HEK293 (cell line): ENCODE data around the gene NTF4.

Experiments
- CTCF ChIA-PET: fragments of 350-600 bp; formaldehyde crosslinking; extraction: SDS; loops from one replicate; lab custom pipeline; 2021; ENCODE audit warnings: antibody characterized with exemption; lab: Yijun Ruan, JAX
- POLR2A ChIA-PET: fragments of 300-600 bp; formaldehyde crosslinking; extraction: SDS; loops from one replicate; lab custom pipeline; 2020; ENCODE audit warnings: antibody characterized with exemption, inconsistent platforms; lab: Yijun Ruan, JAX
- H3K27ac ChIP-seq: fragments of 200-500 bp; sonication (Bioruptor generic); 2 replicates; pipeline ENCODE4 v1.5.1; 2014; ENCODE audit warnings: low read depth, low read length, control low read depth, inconsistent platforms; ENCODE audit errors: extremely low read depth
- H3K36me3 ChIP-seq, 2 experiments: fragments of 200-500 bp in 1 of 2; sonication (Bioruptor generic) in 1 of 2; 1 replicate in 1 of 2; 2 replicates in 1 of 2; pipeline ENCODE4 v1.5.1; 2014 to 2017; ENCODE audit warnings: inconsistent platforms in 2 of 2, low read length in 2 of 2; ENCODE audit not compliant: control insufficient read depth in 2 of 2, insufficient read depth in 1 of 2
- H3K4me1 ChIP-seq: fragments of 200-500 bp; sonication (Bioruptor generic); 2 replicates; pipeline ENCODE4 v1.5.1; 2014; ENCODE audit warnings: mild to moderate bottlenecking, low read length, inconsistent platforms; ENCODE audit not compliant: control insufficient read depth, insufficient read depth
- H3K4me3 ChIP-seq: 2 replicates; pipeline ENCODE4 v1.5.1; 2011; ENCODE audit warnings: low read depth, mild to moderate bottlenecking, control low read depth, low read length, moderate library complexity
- H3K9me3 ChIP-seq: fragments of 200-500 bp; sonication (Bioruptor generic); 2 replicates; pipeline ENCODE4 v1.5.1; 2014; ENCODE audit warnings: low read depth, low read length, inconsistent platforms; ENCODE audit not compliant: control insufficient read depth, insufficient read depth
- CTCF ChIP-seq: fragments of 450-650 bp; formaldehyde crosslinking; IDR thresholded peaks from 2 replicates; pipeline ENCODE4 v1.5.1; 2016; ENCODE audit warnings: missing biosample characterization, missing genetic modification characterization
- GLIS1 ChIP-seq: fragments of 450-650 bp; formaldehyde crosslinking; IDR thresholded peaks from 2 replicates; pipeline ENCODE4 v1.5.1; 2016; ENCODE audit warnings: missing biosample characterization, missing genetic modification characterization
- KLF1 ChIP-seq: fragments of 450-650 bp; formaldehyde crosslinking; IDR thresholded peaks from 2 replicates; pipeline ENCODE4 v1.5.1; 2016; ENCODE audit warnings: missing biosample characterization, missing genetic modification characterization
- KLF8 ChIP-seq: fragments of 450-650 bp; formaldehyde crosslinking; IDR thresholded peaks from 2 replicates; pipeline ENCODE4 v1.5.1; 2016; ENCODE audit warnings: missing biosample characterization, missing genetic modification characterization
- SETDB1 ChIP-seq: IDR thresholded peaks from one replicate; pipeline ENCODE4 v1.6.1; 2017; ENCODE audit warnings: mild to moderate bottlenecking, low read length, moderate library complexity, mixed read lengths; ENCODE audit not compliant: insufficient read length
- SP2 ChIP-seq: fragments of 450-650 bp; formaldehyde crosslinking; IDR thresholded peaks from 2 replicates; pipeline ENCODE4 v1.5.1; 2016; ENCODE audit warnings: missing biosample characterization, missing genetic modification characterization
- WT1 ChIP-seq: fragments of 450-650 bp; formaldehyde crosslinking; IDR thresholded peaks from 2 replicates; pipeline ENCODE4 v1.5.1; 2016; ENCODE audit warnings: missing biosample characterization, missing genetic modification characterization
- ZBTB44 ChIP-seq: fragments of 450-650 bp; IDR thresholded peaks from 2 replicates; pipeline ENCODE4 v1.5.1; 2018; ENCODE audit warnings: missing biosample characterization, mild to moderate bottlenecking, missing genetic modification characterization
- ZNF146 ChIP-seq: fragments of 450-650 bp; formaldehyde crosslinking; IDR thresholded peaks from 2 replicates; pipeline ENCODE4 v1.5.1; 2016; ENCODE audit warnings: missing biosample characterization, missing genetic modification characterization
- ZNF174 ChIP-seq: fragments of 450-650 bp; formaldehyde crosslinking; IDR thresholded peaks from 2 replicates; pipeline ENCODE4 v1.5.0; 2017; ENCODE audit warnings: missing biosample characterization, mild to moderate bottlenecking, missing genetic modification characterization
- ZNF292 ChIP-seq: fragments of 450-650 bp; formaldehyde crosslinking; IDR thresholded peaks from 2 replicates; pipeline ENCODE4 v1.5.1; 2016; ENCODE audit warnings: low read depth, missing biosample characterization, missing genetic modification characterization, borderline replicate concordance
- ZNF610 ChIP-seq: fragments of 450-650 bp; formaldehyde crosslinking; IDR thresholded peaks from 2 replicates; pipeline ENCODE4 v1.5.1; 2016; ENCODE audit warnings: missing biosample characterization, missing genetic modification characterization, borderline replicate concordance
- ZNF768 ChIP-seq: fragments of 450-650 bp; formaldehyde crosslinking; IDR thresholded peaks from 2 replicates; pipeline ENCODE4 v1.5.1; 2018; ENCODE audit warnings: missing biosample characterization, mild to moderate bottlenecking, missing genetic modification characterization
- ZNF791 ChIP-seq: fragments of 450-650 bp; formaldehyde crosslinking; IDR thresholded peaks from 2 replicates; pipeline ENCODE4 v1.5.1; 2016; ENCODE audit warnings: missing biosample characterization, missing genetic modification characterization
- ZSCAN18 ChIP-seq: fragments of 450-650 bp; formaldehyde crosslinking; IDR thresholded peaks from 2 replicates; pipeline ENCODE4 v1.5.1; 2016; ENCODE audit warnings: missing biosample characterization, missing genetic modification characterization
- TF ChIP-seq, protein P1 (sequence below): fragments of 450-650 bp; IDR thresholded peaks from 2 replicates; pipeline ENCODE4 v1.5.1; 2018; ENCODE audit warnings: missing biosample characterization, missing genetic modification characterization
- TF ChIP-seq, protein P2 (sequence below): fragments of 450-650 bp; formaldehyde crosslinking; IDR thresholded peaks from 2 replicates; pipeline ENCODE4 v1.5.1; 2016; ENCODE audit warnings: missing biosample characterization, missing genetic modification characterization

Gene NTF4

GRCh38 chr19:49073514-49074378, 9.1 kb upstream of the NTF4 start (continued):
- TF ChIP-seq CTCF (tag by site-specific recombination), result peak; percentile 66
- TF ChIP-seq GLIS1 (tag by site-specific recombination), result peak; percentile 6; the same call in 1 of the 2 replicates

GRCh38 chr19:49071860-49072547, 7.4 kb upstream of the NTF4 start:
- H3K4me1 ChIP-seq, result peaks cover 4% of the 10 kb centered on the region
- POLR2A ChIA-PET, result no interaction called here
- CTCF ChIA-PET, result interaction anchor here (0.5 to 3.3 kb wide), 8 partner anchors 12 to 293 kb away, joined by 3 to 25 read pairs (median 3); no protein-coding TSS in a partner anchor
- H3K9me3 ChIP-seq, result no peaks in the 10 kb centered on the region
- H3K4me3 ChIP-seq, result no peak overlapping the region
- peak; percentile 92 for TF ChIP-seq KLF1 (tag by site-specific recombination)
- no peak for TF ChIP-seq ZNF791 (tag by site-specific recombination)
- TF ChIP-seq, protein P1, sequence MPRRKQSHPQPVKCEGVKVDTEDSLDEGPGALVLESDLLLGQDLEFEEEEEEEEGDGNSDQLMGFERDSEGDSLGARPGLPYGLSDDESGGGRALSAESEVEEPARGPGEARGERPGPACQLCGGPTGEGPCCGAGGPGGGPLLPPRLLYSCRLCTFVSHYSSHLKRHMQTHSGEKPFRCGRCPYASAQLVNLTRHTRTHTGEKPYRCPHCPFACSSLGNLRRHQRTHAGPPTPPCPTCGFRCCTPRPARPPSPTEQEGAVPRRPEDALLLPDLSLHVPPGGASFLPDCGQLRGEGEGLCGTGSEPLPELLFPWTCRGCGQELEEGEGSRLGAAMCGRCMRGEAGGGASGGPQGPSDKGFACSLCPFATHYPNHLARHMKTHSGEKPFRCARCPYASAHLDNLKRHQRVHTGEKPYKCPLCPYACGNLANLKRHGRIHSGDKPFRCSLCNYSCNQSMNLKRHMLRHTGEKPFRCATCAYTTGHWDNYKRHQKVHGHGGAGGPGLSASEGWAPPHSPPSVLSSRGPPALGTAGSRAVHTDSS (tag by site-specific recombination), result no peak
- TF ChIP-seq KLF8 (tag by site-specific recombination), result peak; percentile 96
- TF ChIP-seq ZNF610 (tag by site-specific recombination), result no peak
- no peak for TF ChIP-seq ZSCAN18 (tag by site-specific recombination)
- TF ChIP-seq, protein P2, sequence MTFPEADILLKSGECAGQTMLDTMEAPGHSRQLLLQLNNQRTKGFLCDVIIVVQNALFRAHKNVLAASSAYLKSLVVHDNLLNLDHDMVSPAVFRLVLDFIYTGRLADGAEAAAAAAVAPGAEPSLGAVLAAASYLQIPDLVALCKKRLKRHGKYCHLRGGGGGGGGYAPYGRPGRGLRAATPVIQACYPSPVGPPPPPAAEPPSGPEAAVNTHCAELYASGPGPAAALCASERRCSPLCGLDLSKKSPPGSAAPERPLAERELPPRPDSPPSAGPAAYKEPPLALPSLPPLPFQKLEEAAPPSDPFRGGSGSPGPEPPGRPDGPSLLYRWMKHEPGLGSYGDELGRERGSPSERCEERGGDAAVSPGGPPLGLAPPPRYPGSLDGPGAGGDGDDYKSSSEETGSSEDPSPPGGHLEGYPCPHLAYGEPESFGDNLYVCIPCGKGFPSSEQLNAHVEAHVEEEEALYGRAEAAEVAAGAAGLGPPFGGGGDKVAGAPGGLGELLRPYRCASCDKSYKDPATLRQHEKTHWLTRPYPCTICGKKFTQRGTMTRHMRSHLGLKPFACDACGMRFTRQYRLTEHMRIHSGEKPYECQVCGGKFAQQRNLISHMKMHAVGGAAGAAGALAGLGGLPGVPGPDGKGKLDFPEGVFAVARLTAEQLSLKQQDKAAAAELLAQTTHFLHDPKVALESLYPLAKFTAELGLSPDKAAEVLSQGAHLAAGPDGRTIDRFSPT (tag by site-specific recombination), result no peak
- no peak for TF ChIP-seq ZNF146
- TF ChIP-seq ZBTB44 (tag by site-specific recombination), result no peak
- no peak for TF ChIP-seq ZNF292
- peak; percentile 37 for TF ChIP-seq SP2 (tag by site-specific recombination)
- TF ChIP-seq ZNF174, result no peak
- TF ChIP-seq WT1 (tag by site-specific recombination), result no peak
- TF ChIP-seq ZNF768 (tag by site-specific recombination), result no peak
- TF ChIP-seq SETDB1, result no peak
- no peaks in the 10 kb centered on the region for H3K36me3 ChIP-seq
- no peak overlapping the region for H3K27ac ChIP-seq
